ENCODE results near the gene TCF3.
"Not testable (repeated sequence)": the region's sequence is repeated elsewhere in the genome, so short reads cannot be mapped to it uniquely, and the experiment has no call there.

TCF3 gene

DNA sequence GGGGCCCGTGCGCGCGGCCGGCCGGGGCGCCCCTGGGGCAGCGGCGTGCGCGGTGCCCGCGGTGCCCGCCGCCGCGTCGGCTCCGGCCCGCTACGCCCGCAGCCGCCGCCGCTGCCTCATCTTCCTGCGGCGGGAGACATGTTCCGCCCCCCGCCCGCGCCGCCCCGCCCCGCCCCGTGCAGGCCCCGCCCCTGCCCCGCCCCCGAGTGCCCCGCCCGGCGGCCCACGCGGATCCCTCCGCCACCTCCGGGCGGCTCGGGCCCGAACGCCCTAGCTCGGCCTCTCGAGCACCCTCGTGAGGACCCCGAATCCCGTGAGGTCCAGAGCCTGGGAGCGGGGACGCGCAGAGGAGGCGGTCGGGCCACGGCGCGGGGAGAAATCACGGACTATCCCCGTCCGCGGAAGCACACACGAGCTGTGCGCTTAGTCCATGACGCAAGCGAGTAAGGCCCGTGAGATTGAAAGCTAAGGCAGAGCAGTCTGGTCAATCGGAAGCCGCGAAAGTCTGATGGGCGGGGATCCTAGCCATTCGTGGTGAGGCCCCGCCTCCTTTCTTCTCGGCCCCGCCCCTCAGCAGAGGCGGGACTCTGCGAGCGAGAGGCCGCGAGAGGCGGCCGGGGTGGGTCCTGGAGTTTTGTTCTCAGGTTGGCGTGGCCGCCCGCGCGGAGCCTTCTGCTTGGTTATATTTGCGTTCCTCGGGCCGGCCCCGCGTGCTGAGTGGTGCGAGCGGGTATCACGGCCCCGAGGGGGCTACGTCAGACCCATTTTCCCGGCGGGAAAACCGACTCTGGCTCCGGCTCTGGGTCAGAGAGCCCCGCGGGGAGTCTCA is at the start of gene TCF3:
Gene TCF3 (minus strand): TSS at position 145 of the 829 bp plus-strand sequence. CDS start 2,367 bp downstream, outside the sequence.
- peak; percentile 96 to 98 (median 97) for DNase-seq (ENCODE audit: low read depth in 3 of 3)

DNA sequence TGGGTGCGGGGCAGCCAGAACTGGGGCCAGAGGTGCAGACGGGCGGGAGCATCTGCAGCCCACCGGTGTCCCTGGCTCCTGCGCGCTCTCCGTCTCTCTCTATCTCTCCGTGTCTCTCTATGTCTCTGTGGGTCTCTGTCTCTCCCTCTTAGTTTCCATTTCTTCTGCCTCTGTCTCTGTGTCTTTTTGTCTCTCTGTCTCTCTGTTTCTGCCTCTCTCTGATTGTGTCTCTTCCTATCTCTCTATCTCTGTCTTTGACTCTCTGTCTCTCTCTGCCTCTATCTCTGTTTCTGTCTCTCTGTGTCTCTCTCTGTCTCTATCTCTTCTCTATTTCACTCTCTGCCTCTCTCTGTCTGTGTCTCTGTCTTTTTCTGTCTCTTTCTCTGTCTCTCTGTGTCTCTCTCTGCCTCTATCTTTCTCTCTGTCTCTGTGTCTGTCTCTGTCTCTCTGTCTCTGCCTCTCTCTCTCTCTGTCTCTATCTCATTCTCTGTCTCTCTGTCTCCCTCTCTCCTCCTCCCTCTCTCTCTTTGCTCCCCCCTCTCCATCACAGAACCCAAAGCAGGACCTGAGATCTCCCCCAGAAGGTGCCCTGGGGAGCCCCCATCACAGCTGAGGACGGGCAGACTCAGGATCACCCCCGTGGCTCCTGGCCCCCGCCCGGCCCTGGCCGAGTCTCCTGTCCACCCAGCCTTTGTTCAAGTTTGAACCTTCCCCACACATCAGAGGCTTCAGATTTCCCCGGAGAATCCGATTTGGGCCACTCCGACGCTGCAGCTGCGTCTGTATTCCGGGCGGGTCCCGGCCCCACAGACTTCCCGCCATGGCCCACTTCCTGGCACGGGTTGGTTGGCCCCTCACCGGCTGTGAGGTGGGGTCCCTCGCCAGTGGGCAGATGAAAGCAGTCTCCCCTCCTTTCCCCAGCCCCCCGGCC is 48.6 kb upstream of the TCF3 start:
- DNase-seq (ENCODE audit: low read depth in 3 of 3) = no peak

DNA sequence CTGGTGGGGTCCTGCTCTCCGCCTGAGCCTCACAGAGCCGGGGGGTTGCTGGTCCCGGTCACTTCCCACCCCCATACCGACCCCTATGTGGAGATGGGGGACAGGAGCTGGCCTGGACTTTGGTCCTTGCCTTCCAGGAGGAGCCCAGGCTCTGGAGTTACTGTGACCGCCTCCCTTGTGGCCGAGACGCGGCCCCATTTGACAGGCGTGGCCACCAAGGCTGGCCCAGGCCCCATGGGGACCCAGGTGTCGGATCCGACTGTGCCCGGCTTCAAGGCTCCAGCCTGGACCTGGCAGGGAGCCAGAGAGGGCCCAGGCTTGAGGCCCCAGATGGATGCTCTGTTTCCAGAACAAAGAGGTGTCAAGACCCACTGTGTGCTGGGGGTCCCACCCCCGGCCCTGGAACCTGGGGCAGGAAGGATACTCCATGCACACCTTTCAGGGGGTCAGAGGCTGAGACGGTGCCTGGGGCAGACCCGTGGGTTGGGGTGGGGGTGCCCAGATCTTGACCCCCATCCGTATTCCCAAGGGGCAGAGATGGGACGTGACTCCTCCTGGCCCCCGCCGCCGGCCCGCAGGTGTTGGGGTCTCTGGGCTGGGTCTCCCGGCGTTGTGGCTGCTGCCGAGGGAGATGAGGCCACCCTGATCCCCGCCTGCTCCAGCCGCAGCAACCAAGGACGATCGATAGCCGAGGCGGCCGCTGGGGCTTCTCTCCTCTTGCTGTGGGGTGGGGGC is 47.8 kb upstream of the TCF3 start:
- DNase-seq (ENCODE audit: low read depth in 3 of 3) = no peak

DNA sequence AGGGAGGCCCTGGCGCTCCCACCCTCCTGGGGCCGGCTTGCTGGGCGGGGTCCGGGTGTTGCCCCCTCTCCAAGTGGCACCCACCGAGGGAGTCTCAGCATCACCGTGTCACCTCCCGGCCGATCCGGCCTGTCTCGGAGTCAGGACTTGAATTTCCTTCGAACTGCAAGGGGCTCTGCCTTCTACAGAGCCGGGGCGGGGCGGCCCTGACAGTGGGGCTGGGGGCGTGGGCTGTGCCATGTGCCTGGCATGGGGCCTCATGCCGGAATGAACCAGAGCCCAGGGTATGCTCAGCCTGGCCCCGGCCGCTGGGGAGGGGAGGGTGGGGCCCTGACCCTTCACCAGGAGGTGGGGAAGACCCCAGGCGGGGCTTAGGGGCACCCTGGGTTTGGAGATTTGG is 47.0 kb upstream of the TCF3 start:
- no peak for DNase-seq (ENCODE audit: low read depth in 3 of 3)

DNA sequence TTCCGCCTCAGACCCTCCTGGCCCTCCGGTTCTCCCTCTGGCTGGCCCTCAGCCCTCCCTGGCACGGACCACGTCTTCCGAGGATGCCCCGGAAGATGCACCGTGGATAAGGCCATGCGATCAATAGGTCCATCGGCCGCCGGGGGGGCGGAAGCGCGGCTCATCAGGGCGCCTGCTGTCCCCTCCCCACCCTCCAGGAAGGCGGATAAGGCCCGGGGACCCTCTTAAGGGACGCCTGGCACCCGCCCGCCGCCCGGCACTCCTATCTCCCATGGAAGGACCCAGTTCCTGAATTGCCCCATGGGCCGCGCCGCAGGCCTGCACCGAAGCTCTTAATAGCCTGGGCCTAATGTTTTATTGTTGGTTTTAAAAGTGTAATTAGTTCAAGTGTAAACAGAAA is 46.2 kb upstream of the TCF3 start:
- DNase-seq (ENCODE audit: low read depth in 3 of 3) = no peak

DNA sequence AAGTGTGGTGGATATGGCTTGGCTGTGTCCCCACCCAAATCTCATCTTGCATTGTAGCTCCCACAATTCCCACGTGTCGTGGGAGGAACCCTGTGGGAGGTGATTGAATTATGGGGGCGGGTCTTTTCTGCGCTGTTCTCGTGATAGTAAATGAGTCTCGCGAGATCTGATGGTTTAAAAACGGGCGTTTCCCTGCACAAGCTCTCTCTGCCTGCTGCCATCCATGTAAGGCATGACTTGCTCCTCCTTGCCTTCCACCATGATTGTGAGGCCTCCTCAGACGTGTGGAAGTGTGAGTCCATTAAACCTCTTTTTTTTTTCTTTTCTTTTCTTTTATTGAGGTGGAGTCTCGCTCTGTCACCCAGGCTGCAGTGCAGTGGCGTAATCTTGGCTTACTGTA is 43.1 kb upstream of the TCF3 start:
- DNase-seq (ENCODE audit: low read depth in 3 of 3) = not testable (repeated sequence)

DNA sequence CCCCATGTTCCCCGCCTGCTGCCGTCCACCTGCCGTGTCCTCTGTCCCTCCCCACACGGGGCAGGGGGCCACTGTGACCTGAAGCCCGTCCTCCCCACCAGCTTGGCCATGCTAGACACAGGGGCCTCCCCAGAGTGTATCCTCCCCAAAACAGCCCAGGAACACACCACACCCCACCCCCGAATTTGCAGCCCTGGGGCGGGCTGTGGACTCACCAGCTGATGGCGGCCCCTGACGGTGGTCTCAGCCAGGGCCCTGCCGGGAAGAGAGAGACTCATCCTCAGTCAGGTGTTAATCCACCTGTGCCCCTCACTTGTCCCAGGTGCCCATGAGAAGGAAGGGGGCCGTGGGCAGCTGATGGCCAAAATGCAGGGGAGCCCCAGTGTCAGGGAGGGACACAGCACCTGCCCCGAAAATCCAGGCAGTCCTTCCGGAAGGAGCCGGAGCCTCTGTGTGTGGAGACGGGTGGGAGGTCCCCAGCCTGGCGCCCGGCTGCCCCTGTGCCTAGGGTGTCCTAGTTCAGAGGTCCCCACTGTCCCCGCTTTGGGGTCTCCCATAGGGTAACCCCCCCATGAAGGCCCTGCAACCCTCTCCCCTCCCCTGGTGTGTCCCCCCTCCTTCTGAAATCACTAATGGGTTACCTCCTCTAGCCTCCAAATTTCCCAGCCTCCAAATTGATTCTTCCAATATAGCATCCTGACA is 39.3 kb upstream of the TCF3 start:
- DNase-seq (ENCODE audit: low read depth in 3 of 3) = no peak

DNA sequence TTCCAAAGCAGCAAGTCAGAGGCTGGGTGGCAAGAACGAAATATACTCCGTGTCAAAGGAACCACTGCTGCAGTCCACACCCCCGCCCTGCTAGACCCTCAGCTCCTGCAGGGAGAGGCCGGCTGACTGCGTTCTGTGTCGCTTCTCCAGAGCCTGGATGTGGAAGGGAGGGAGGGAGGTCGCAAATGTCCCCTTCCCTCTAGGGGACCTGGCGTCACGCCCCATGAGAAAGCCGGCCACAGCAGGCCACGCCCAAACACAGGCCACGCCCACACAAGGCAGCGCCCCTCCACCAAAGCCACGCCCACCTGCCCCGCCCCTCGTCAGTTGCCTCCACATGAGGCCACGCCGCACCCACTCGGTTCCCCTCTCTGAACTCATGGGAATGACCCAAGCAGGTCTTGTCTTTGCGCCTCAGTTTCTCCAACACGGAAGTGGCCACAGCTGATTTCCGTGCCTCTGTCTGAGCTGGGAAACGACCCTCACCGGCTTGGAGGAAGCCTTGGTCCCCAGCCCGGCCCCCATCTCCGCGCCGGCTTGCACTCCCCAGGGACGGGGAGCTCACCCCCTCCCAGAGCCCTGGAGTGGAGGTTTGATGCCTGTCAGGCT is 38.4 kb upstream of the TCF3 start:
- peak in 2 of 3 experiments; percentile 27 to 37 for DNase-seq (ENCODE audit: low read depth in 3 of 3)

DNA sequence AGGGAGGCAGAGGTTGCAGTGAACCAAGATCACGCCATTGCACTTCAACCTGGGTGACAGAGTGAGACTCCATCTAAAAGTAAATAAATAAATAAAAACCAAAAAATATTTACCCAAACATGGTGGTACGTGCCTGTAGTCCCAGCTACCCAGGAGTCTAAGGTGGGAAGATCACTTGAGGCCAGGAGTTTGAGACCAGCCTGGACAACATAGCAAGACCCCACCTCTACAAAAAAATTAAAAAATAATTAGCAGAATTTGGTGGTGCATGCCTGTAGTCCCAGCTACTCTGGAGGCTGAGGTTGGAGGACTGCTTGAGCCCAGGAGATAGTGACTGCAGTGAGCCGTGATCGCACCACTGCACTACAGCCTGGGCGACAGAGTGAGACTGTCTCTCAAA is 33.4 kb upstream of the TCF3 start:
- DNase-seq (ENCODE audit: low read depth in 3 of 3) = not testable (repeated sequence)

DNA sequence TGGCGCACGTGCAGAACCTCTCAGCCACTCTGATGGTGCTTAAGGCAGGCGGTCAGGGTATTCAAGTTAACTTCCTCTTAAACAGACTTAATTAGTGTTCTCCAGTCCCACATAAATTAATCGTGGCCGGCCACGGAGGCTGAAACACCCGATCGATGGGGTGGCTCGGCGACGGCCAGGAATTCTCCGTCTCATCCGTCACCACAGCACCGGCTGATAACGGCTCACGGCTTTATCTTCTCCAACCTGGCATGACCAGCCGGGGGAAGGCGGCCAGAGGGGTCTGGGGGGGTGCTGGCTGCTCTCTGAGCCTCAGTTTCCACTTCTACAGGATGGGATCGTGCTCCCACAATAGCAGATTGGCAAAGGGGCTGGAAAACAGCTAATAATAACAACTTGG is 32.6 kb upstream of the TCF3 start:
- no peak for DNase-seq (ENCODE audit: low read depth in 3 of 3)

DNA sequence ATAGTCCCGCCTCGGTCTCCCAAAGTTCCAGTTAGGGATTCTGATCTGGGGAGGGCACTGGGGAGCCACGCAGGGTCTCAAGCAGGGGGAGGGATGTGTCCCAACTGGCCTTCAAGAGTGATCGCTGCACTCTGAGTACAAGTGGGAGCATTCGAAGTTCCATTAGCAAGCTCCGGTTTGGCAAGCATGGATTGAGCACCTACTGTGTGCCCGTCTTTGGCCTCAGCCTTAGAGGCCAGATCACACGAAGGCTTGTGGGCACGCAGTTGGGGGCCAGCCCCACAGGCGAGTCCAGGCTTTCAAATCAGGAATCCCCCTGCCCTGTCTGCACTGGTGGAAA is 32.1 kb upstream of the TCF3 start:
- DNase-seq (ENCODE audit: low read depth in 3 of 3) = no peak

DNA sequence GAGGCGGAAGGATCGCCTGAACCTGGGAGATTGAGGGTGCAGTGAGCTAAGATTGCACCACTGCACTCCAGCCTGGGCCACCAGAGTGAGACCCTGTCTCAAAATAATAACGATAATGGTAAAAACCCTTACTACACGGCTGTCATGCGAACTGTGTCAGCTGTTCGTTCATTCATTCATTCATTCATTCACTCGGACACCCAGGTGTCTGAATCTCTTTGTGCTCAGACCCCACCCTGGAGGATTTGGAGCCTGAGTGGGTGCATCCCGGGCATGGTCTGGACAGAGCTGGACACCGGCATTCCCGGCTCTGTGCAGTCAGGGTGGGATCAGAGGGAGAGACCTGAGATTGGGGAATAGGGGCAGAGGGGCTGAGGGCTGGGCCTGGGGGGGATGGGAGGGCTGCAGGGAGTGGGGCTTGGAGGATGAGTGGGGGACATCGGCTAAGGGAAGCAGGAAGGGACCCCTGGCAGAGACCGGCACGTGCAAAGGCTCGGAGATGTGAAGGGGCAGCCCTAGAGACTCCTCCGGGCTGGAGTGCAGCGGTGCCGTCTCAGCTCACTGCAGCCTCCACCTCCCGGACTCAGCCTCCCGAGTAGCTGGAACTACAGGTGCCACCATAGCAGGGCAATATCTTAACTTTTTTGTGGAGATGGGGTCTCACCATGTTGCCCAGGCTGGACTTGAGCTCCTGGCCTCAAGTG is 31.6 kb upstream of the TCF3 start:
- DNase-seq (ENCODE audit: low read depth in 3 of 3) = no peak

DNA sequence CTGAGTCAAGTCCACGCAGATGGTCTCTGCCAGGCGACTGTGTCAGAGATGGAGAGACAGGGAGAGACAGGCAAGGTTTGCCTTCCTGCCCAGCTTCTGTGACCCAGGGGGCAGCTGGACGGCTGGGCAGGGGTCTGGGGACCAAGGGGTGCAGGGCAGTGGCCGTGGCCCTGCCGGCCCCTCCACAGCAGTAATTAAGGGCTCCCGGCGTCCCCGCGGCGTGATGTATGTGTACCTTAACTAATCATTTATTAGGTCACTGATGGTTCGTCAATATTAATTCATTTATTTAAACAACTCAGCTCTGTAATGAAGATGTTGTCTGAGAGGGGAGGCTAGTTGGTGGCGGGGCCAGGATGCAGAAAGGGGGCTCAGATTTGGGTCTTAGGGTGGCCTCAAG is 28.6 kb upstream of the TCF3 start:
- no peak for DNase-seq (ENCODE audit: low read depth in 3 of 3)

DNA sequence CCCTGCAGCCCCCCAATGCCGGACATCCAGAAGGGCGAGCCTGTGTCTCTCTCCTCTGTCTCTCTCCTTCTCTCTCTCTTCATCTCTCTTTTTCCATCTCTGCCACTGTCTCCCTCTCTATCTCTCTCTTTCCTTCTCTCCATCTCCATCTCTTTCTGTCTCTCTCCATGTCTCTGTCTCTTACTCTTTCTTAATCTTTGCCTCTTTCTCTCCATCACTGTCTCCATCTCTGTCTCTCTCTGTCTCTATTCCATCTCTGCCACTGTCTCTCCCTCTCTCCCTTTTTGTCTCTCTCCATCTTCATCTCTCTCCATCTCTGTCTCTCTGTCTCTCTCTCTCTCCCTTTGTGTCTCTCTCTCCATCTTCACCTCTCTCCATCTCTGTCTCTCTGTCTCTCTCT is 25.7 kb upstream of the TCF3 start:
- DNase-seq (ENCODE audit: low read depth in 3 of 3) = no peak

DNA sequence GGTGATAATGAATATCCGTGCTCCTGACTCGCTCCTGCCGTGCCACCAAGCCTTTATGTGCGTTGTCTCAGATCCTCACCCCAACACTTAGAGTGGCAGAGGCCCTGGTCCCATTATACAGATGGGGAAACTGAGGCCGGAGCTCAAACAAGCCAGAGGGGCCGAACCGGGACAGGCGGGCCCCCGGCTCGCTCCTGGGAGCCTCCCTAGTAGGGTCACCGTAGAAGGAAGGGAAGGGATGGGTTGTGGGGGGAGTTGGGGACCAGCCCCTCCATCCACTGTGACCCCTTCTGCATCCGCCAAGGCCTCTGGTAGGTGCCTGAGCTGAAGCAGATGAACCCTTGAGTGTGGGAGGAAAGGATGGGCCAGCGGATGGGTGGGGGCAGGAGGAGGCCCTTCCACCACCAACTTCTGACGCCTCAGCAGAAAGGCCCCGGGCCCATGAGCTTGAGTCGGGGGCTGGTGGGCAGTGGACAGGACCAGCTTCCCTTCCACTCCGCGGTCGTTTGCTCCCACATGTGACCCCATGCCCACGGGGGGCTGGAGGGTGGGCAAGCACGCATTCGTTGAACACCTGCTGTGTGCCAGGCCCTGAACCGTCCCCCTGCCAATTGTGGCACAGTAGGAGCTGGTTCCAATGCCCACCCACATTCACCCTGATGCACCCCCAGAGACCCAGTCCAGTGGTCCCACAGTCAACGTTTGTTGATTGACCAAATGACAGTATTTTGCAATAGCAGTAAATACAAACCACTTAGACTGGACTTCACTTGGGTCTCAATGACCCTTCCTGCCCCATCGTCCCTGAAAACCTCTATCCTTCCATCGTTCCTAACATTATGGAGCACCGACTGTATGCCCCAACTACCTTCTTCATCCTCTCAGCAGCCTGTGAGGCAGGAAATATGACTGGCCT is 24.2 kb upstream of the TCF3 start:
- DNase-seq (ENCODE audit: low read depth in 3 of 3) = no peak

DNA sequence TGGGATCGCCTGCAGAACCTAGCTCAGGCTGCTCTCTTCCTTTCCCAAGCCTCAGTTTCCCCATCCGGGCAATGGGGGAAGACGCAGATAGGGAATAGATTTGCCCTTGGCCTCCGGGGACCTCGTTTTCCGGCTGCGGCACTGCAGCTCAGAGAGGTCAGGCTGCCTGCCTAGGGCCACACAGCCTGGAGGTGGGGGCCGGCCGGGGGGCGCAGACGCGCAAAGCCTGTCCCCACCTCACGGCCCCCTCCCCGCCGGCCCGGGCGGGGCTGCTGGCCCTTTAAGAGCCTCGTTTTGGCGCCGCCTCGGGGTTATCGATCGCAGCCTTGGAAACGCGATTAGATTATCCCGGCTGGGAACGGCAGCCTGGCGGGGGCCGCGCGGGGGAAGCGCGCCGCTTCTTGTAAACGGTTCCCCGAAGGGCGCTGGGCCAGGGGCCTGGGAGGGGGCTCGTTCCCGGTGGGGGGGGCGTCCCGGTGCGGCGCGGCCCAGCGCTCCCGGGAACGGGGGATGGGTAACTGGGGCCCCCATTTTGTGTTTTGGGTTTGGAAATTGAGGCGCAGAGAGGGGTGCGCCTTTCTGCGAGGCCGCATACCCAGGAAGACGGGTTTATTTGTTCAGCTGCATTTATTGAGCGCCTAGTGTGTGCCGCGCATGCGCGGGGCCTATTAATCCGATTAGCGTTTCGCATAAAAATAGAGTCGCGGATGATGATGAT is 23.4 kb upstream of the TCF3 start:
- DNase-seq (ENCODE audit: low read depth in 3 of 3) = no peak

DNA sequence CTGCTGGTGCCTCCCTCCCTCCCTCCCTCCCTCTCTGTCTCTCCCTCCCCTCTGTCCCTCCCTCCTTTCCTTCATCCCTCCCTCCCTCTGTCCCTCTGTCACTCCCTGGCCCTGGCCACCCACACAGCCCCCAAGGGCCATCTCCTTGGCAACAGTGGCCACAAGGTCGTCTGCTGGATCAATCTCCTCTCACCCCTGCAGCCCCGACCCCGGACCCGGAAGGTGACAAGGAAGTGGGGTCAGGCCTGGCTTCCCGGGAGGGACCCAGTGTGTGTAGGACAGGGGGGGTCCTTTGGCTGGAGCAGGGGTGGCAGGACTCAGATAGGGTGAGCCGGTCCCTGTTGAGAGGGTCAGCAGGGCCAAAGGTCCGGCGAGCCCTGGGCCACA is 21.9 kb upstream of the TCF3 start:
- no peak for DNase-seq (ENCODE audit: low read depth in 3 of 3)

DNA sequence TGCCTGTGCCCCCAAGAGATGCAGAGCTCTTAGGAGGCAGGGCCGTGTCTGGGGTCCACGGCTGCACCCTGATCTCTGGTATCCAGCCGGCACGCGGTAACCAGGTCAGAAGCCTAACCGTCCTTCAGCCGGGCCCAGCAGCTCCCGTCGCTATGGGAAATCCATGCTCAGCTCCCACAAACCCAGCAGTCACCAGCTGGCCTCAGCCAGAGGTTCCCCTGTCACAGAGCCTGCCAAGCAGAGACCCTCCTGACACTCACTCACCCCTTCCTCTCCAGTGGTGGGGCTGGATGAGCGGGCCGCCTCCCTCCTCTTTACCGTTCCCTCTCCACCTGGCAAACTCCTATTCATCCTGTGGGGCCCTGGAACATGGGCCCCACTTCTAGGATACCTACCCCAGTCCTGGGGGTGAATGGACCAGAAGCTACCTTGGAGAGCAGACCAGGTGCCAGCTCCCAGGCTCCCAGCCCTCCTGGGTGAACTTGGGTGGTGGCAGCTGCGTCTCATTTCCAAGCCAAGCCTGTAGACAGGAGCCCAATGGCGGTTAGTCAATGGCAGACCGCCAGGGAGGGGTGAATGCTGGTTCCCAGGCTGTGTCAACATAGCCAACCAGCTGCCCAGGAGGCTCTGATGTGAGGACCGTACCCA is 21.4 kb upstream of the TCF3 start:
- no peak for DNase-seq (ENCODE audit: low read depth in 3 of 3)

Measured in stimulated activated CD4-positive, alpha-beta T cell treated with anti-CD3 and anti-CD28 coated beads, TNF-alpha, amount 100 ng/mL, for 24 hours (primary cell).